Suprapubic skin (tissue), 4 donors: ENCODE measurements around the gene MYO9A.

Experiments used
- EP300 ChIP-seq: sonication (generic); formaldehyde crosslinking; IDR thresholded peaks from one replicate; pipeline ENCODE4 v1.6.1; 2017; ENCODE audit warnings: antibody characterized with exemption
- POLR2A ChIP-seq, 2 donors: fragments of 450-650 bp; IDR thresholded peaks; one replicate each; pipeline ENCODE4 v1.6.1; 2017; ENCODE audit warnings: antibody characterized with exemption in 2 of 2, mild to moderate bottlenecking in 2 of 2, moderate library complexity in 2 of 2
- POLR2AphosphoS5 ChIP-seq, 3 donors: sonication (generic); formaldehyde crosslinking; IDR thresholded peaks; one replicate each; pipeline ENCODE4 v1.6.1; 2017; ENCODE audit warnings: antibody characterized with exemption in 3 of 3
- TF ChIP-seq, protein P1 (sequence below), 2 donors: fragments of 200-600 bp in 1 of 2; fragments of 450-650 bp in 1 of 2; sonication (generic) in 1 of 2; IDR thresholded peaks; one replicate each; pipeline ENCODE4 v1.5.1; 2016 to 2019; ENCODE audit warnings: antibody characterized with exemption in 2 of 2, mild to moderate bottlenecking in 1 of 2, moderate library complexity in 1 of 2

DNA sequence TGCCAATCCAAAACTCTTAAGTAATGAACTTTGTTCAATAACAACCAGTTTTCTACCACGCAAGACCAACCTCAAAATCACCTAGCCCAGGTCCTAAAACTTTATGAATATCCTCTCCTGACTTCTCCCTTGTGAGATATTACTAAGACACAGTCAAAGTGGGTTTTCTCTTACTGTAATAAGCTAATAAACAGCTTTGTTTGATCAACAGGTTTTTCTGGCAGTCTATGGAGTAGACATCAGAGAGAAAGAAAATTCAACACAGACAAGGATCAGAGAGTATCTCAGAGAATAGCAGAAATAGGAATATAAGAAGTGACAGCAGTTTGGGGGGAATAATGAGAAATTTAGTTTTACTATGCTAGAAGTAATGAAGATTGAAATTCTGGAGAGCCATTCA lies 228.0 kb downstream of the MYO9A start:
- TF ChIP-seq, protein P1, sequence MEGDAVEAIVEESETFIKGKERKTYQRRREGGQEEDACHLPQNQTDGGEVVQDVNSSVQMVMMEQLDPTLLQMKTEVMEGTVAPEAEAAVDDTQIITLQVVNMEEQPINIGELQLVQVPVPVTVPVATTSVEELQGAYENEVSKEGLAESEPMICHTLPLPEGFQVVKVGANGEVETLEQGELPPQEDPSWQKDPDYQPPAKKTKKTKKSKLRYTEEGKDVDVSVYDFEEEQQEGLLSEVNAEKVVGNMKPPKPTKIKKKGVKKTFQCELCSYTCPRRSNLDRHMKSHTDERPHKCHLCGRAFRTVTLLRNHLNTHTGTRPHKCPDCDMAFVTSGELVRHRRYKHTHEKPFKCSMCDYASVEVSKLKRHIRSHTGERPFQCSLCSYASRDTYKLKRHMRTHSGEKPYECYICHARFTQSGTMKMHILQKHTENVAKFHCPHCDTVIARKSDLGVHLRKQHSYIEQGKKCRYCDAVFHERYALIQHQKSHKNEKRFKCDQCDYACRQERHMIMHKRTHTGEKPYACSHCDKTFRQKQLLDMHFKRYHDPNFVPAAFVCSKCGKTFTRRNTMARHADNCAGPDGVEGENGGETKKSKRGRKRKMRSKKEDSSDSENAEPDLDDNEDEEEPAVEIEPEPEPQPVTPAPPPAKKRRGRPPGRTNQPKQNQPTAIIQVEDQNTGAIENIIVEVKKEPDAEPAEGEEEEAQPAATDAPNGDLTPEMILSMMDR (IDR thresholded peaks at IDR 0.05), result no peak
- no peak for TF ChIP-seq POLR2AphosphoS5 (IDR thresholded peaks at IDR 0.05)
- TF ChIP-seq POLR2A (IDR thresholded peaks at IDR 0.05), result no peak
- TF ChIP-seq EP300, result no peak
